Measurements from ENCODE around the gene PPP1R15B. TPM values are rescaled to one million over a fixed set of nuclear protein-coding genes. Genes with fewer than 3 reads are reported as not detected.

The PPP1R15B gene
- total and polyA plus RNA-seq, 2 donors (not counting 1 experiment from before 2014, with no cell fraction given): 65.7 to 137 TPM

DNA sequence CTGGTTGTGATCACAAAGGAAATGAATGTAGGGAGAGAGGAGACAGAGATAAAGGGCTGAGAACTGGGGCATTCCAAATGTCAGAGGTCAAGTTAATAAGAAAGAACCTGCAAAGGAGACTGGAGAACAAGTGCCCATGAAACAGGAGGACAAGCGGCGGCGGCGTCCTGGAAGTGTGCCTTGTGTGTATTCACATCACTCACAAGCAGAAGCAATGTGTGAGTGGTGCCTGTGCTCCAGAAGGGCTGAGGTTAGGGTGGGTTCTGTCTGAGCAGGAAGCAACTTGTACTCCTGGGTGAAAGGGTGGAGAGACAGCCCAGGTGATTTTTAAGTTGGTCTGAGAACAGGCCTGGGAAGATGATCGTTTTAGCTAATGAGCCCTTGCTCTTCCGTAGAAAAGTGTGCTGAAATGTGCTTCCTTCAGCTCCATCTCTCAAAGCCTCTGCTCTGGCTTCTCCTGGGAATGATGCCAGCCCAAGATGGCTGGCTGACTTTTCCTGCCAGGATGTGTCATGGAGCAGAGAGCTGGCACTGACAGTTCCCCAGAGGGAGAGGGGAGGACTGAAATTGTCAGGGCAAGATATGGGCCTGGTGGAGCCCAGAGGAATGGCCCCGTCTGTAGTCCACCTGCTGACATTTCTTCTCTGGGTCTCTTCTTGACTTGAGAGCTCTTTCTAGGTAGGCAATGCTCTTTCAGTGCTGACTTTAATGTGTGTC is 26.8 kb downstream of the PPP1R15B start:
- Mint-ChIP-seq H3K27me3 (peaks cover 3% of the 10 kb centered on the region), H3K9me3 (ENCODE audit: insufficient read depth) (no peaks in the 10 kb centered on the region), H3K27ac (no peak overlapping the region), H3K4me3 (no peak overlapping the region), H3K4me1 (peaks cover 3% of the 10 kb centered on the region)
- H4K20me1 ChIP-seq (ENCODE audit: control insufficient read depth, insufficient read depth, low read length, poor library complexity, severe bottlenecking): no peaks in the 10 kb centered on the region
- ATAC-seq (ENCODE audit: low read depth) (no peak), DNase-seq (no peak)
- POLR2A ChIA-PET: no interaction called here
- peaks cover 0 to 8% of the 10 kb centered on the region in 2 donors for H3K4me1 ChIP-seq (ENCODE audit: control insufficient read depth in 2 of 2, insufficient read depth in 2 of 2, low read length in 2 of 2)
- peaks cover 0 to 3% (median 0%) of the 10 kb centered on the region in 4 experiments for H3K27me3 ChIP-seq (replicated peaks in 1 of 4; ENCODE audit: control extremely low read depth in 1 of 4, control insufficient read depth in 3 of 4, insufficient read depth in 4 of 4, low read length in 3 of 4)
- intact Hi-C loops (cut with micrococcal nuclease): no loop called here
- H2AFZ ChIP-seq (ENCODE audit: insufficient read depth, low read depth, low read length, poor library complexity, severe bottlenecking): no peak overlapping the region
- CTCF ChIA-PET: interaction anchor here (2.8 kb wide), 1 partner anchor 14 kb away, joined by 14 read pairs; no protein-coding TSS in a partner anchor
- no peaks in the 10 kb centered on the region for H3K79me2 ChIP-seq (ENCODE audit: control insufficient read depth, insufficient read depth, low read length)
- no peak overlapping the region for H3K4me3 ChIP-seq (ENCODE audit: control extremely low read depth in 1 of 5, extremely low read depth in 1 of 5, insufficient read depth in 1 of 5, low read depth in 2 of 5, low read length in 4 of 5)
- no peaks in the 10 kb centered on the region for H3K9me3 ChIP-seq (ENCODE audit: control extremely low read depth in 1 of 3, control insufficient read depth in 2 of 3, insufficient read depth in 1 of 3, low read length in 2 of 3)
- TF ChIP-seq EZH2 (IDR thresholded peaks at IDR 0.05; ENCODE audit: borderline replicate concordance, insufficient read depth, low read depth, low read length, poor library complexity, severe bottlenecking): no peak
- TF ChIP-seq CTCF (IDR thresholded peaks at IDR 0.05): no peak
- no peak overlapping the region for H3K27ac ChIP-seq (ENCODE audit: low read length in 2 of 2)
- H3K9ac ChIP-seq (ENCODE audit: low read length): no peak overlapping the region
- no peak overlapping the region for H3K4me2 ChIP-seq (replicated peaks; ENCODE audit: low read depth, low read length, poor library complexity, severe bottlenecking)
- WGBS (ENCODE audit: insufficient coverage): 92% methylated on average over 7 of the region's 7 CpGs
- no peaks in the 10 kb centered on the region for H3K36me3 ChIP-seq (replicated peaks in 1 of 2; ENCODE audit: control extremely low read depth in 1 of 2, control insufficient read depth in 1 of 2, extremely low read depth in 1 of 2, insufficient read depth in 2 of 2, low read length in 1 of 2)

DNA sequence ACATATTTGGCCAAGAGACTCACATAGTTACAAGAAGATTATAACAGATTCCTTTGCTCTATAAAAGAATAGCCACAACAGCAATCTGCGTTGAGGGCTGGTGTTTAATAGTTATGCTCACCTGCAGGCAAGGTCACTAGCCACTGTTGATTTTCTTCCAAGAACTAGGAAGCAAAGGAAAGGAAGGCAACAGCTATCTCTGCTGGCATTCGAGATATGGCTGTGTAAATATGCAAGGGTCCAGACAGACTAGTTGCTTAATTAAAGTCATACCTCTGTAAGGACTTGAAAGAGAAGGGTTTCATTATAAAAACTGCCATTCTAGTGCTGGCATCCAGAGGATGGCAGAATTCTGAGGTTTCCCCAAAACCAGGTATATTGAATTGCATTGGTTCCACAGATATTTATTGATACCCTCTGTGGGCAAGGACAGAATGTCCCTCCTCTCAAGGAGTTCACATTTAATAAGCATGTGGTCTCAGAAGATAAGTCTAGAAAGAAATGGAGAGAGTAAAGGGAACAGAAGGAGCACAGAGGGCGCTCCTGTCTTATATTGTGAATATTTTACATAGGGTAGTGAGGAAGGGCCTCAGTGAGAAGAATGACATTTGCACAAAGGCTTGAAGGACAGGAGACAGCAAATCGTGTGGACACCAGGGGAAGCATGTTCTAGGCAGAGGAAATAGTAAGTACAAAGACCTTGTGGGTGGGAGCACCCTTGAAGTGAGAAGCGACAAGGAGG is 28.3 kb downstream of the PPP1R15B start:
- CTCF ChIA-PET: interaction anchor here (3.2 kb wide), 1 partner anchor 20 kb away, joined by 11 read pairs; no protein-coding TSS in a partner anchor
- H3K4me3 Mint-ChIP-seq: no peak overlapping the region
- H3K27me3 Mint-ChIP-seq: peaks cover 12% of the 10 kb centered on the region
- no peaks in the 10 kb centered on the region for H3K36me3 ChIP-seq (replicated peaks in 1 of 2; ENCODE audit: control extremely low read depth in 1 of 2, control insufficient read depth in 1 of 2, extremely low read depth in 1 of 2, insufficient read depth in 2 of 2, low read length in 1 of 2)
- no peaks in the 10 kb centered on the region for H3K9me3 ChIP-seq (ENCODE audit: control extremely low read depth in 1 of 3, control insufficient read depth in 2 of 3, insufficient read depth in 1 of 3, low read length in 2 of 3)
- no peaks in the 10 kb centered on the region for H3K9me3 Mint-ChIP-seq (ENCODE audit: insufficient read depth)
- DNase-seq (no peak), ATAC-seq (ENCODE audit: low read depth) (no peak)
- peaks cover 6% of the 10 kb centered on the region for H3K4me1 Mint-ChIP-seq
- no peak overlapping the region for H3K27ac Mint-ChIP-seq
- peaks cover 3 to 11% of the 10 kb centered on the region in 2 donors for H3K4me1 ChIP-seq (ENCODE audit: control insufficient read depth in 2 of 2, insufficient read depth in 2 of 2, low read length in 2 of 2)
- H3K79me2 ChIP-seq (ENCODE audit: control insufficient read depth, insufficient read depth, low read length): no peaks in the 10 kb centered on the region
- TF ChIP-seq EZH2 (IDR thresholded peaks at IDR 0.05; ENCODE audit: borderline replicate concordance, insufficient read depth, low read depth, low read length, poor library complexity, severe bottlenecking) (no peak), CTCF (IDR thresholded peaks at IDR 0.05) (no peak)
- H3K27ac ChIP-seq (ENCODE audit: low read length in 2 of 2): no peak overlapping the region
- H2AFZ ChIP-seq (ENCODE audit: insufficient read depth, low read depth, low read length, poor library complexity, severe bottlenecking): no peak overlapping the region
- no peaks in the 10 kb centered on the region for H4K20me1 ChIP-seq (ENCODE audit: control insufficient read depth, insufficient read depth, low read length, poor library complexity, severe bottlenecking)
- no peak overlapping the region for H3K9ac ChIP-seq (ENCODE audit: low read length)
- intact Hi-C loops (cut with micrococcal nuclease): no loop called here
- H3K27me3 ChIP-seq (replicated peaks in 1 of 4; ENCODE audit: control extremely low read depth in 1 of 4, control insufficient read depth in 3 of 4, insufficient read depth in 4 of 4, low read length in 3 of 4): peaks cover 0 to 10% (median under 1%) of the 10 kb centered on the region in 4 experiments
- H3K4me3 ChIP-seq (ENCODE audit: control extremely low read depth in 1 of 5, extremely low read depth in 1 of 5, insufficient read depth in 1 of 5, low read depth in 2 of 5, low read length in 4 of 5): no peak overlapping the region
- POLR2A ChIA-PET: no interaction called here
- 83% methylated on average over 4 of the region's 5 CpGs for WGBS (ENCODE audit: insufficient coverage)
- no peak overlapping the region for H3K4me2 ChIP-seq (replicated peaks; ENCODE audit: low read depth, low read length, poor library complexity, severe bottlenecking)
